ENCODE results near the gene BIRC3. TPM values are rescaled to one million over a fixed set of nuclear protein-coding genes. Genes with fewer than 3 reads are reported as not detected.

The BIRC3 gene
- total RNA-seq, 2 experiments from 2014 or later = 46.4 to 231 TPM

Other genes with a start within 250 kb of the BIRC3 start
- under 1 TPM in 1 of 2 experiments, not detected in 1; 0.09 TPM for gene YAP1, start 207.0 kb upstream of the BIRC3 start, total RNA-seq
- 10 to 100 TPM; 30.7 to 30.9 TPM for gene BIRC2, start 29.7 kb downstream of the BIRC3 start, total RNA-seq
- 100 to 1,000 TPM; 194 to 242 TPM for gene TMEM123, start 135.3 kb downstream of the BIRC3 start, total RNA-seq
- not detected for gene MMP7, start 213.3 kb downstream of the BIRC3 start, total RNA-seq

Measured in activated CD8-positive, alpha-beta memory T cell treated with anti-CD3 and anti-CD28 coated beads, Interleukin-2, amount 10 ng/mL, durations not matched to agents 7 days and 5 days (primary cell).